Progenitor cell of endocrine pancreas (in vitro differentiated cells): ENCODE results near the gene TERC. TPM values are rescaled to one million over a fixed set of nuclear protein-coding genes. Genes with fewer than 3 reads are reported as not detected.
A peak's percentile ranks its signal among the peaks of the same experiment; 100 is the strongest.

ENCODE experiments used
- DNase-seq: peaks from one replicate; pipeline ENCODE4 v3.0.0; 2021; ENCODE audit warnings: low spot score; ENCODE audit not compliant: unreplicated experiment
- H3K27ac Mint-ChIP-seq: 2 replicates; pipeline ENCODE4 v1.8.0; 2021; ENCODE audit warnings: mild to moderate bottlenecking, moderate library complexity, mixed read lengths
- H3K27me3 Mint-ChIP-seq: 2 replicates; pipeline ENCODE4 v1.8.0; 2021; ENCODE audit warnings: mixed read lengths
- H3K36me3 Mint-ChIP-seq: 2 replicates; pipeline ENCODE4 v1.8.0; 2022; ENCODE audit warnings: mixed read lengths; ENCODE audit not compliant: insufficient read depth
- H3K4me1 Mint-ChIP-seq: 2 replicates; pipeline ENCODE4 v1.8.0; 2021; ENCODE audit warnings: low read depth, mixed read lengths
- H3K4me3 Mint-ChIP-seq: 2 replicates; pipeline ENCODE4 v1.8.0; 2021; ENCODE audit warnings: low read depth, mild to moderate bottlenecking, moderate library complexity, mixed read lengths
- H3K9me3 Mint-ChIP-seq: 2 replicates; pipeline ENCODE4 v1.8.0; 2021; ENCODE audit warnings: low read depth, mixed read lengths
- CTCF ChIP-seq: fragments of 200-600 bp; sonication (generic); IDR thresholded peaks from one replicate; pipeline ENCODE4 v1.5.0; 2021; ENCODE audit warnings: antibody characterized with exemption, mild to moderate bottlenecking; ENCODE audit not compliant: unreplicated experiment
- total RNA-seq: library from RNA; stranded (reverse); gene quantifications from 2 replicates; pipeline ENCODE4 v1.2.1, GENCODE V29; 2021

TERC gene
- total RNA-seq, 1 donor from 2014 or later = 12.4 TPM

- Mint-ChIP-seq H3K9me3 (peaks cover 9% of the 10 kb centered on the region), H3K36me3 (peaks cover 6% of the 10 kb centered on the region), H3K4me3 (peak within 1 kb of the TSS; percentile 87), H3K27me3 (no peaks in the 10 kb centered on the region), H3K4me1 (peaks cover 12% of the 10 kb centered on the region), H3K27ac (peak within 1 kb of the TSS; percentile 97)
- DNase-seq = peak; percentile 67
- no peak for TF ChIP-seq CTCF
These were observed 4.7 kb upstream of the TERC start, which contains the start of gene ACTRT3 for GRCh38 chr3:169769287-169770181. ACTRT3 (minus strand) TSS chr3:169769561; CDS start chr3:169769520, 41 bp downstream.

GRCh38 chr3:169764312-169764881, 463 bp downstream of the TERC start:
- DNase-seq = no peak
- Mint-ChIP-seq H3K4me1 (peaks cover 1% of the 10 kb centered on the region), H3K27me3 (peaks cover 3% of the 10 kb centered on the region), H3K9me3 (peaks cover 9% of the 10 kb centered on the region), H3K27ac (peak overlapping the region; percentile 95), H3K36me3 (peaks cover 4% of the 10 kb centered on the region), H3K4me3 (peak overlapping the region; percentile 85)
- TF ChIP-seq CTCF = no peak

GRCh38 chr3:169760479-169760878, 4.4 kb downstream of the TERC start:
- Mint-ChIP-seq H3K27me3 (peaks cover 3% of the 10 kb centered on the region), H3K36me3 (peaks cover 3% of the 10 kb centered on the region), H3K4me3 (no peak overlapping the region), H3K27ac (no peak overlapping the region), H3K4me1 (peaks cover 1% of the 10 kb centered on the region), H3K9me3 (peaks cover 10% of the 10 kb centered on the region)
- no peak for TF ChIP-seq CTCF
- no peak for DNase-seq

- Mint-ChIP-seq H3K4me1 (peaks cover 1% of the 10 kb centered on the region), H3K27ac (no peak overlapping the region), H3K9me3 (peaks cover 6% of the 10 kb centered on the region), H3K4me3 (no peak overlapping the region), H3K27me3 (peaks cover 3% of the 10 kb centered on the region), H3K36me3 (no peaks in the 10 kb centered on the region)
- TF ChIP-seq CTCF = no peak
- DNase-seq = no peak
These were observed 5.6 kb downstream of the TERC start for GRCh38 chr3:169759256-169759655.

GRCh38 chr3:169758359-169758994, 6.4 kb downstream of the TERC start:
- no peak overlapping the region for H3K27ac Mint-ChIP-seq
- H3K27me3 Mint-ChIP-seq = peaks cover 3% of the 10 kb centered on the region
- DNase-seq = no peak
- TF ChIP-seq CTCF = no peak
- H3K36me3 Mint-ChIP-seq = no peaks in the 10 kb centered on the region
- H3K9me3 Mint-ChIP-seq = peaks cover 6% of the 10 kb centered on the region
- H3K4me1 Mint-ChIP-seq = peaks cover 1% of the 10 kb centered on the region
- no peak overlapping the region for H3K4me3 Mint-ChIP-seq
